ENCODE data around the gene IQGAP2.

The IQGAP2 gene

DNA sequence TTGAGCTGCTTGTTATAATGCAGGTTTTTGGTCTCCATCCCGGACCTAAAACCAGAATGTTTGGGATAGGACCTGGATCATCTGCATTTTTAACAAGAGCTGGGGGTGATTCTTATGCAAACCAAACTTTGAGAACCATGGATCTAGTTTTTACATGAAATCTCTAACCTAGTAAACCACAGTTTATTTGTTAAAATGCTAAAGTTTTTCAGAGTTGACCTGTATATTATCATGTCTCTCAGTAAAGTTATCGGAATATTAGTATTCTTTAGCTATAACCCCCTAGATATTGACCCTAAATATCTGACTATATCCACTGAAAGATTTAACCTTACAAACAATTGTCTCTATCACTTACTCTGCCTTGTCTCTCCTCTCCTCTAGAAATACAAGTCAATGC, 341.5 kb downstream of the IQGAP2 start:
- no peaks in the 10 kb centered on the region for H3K36me3 ChIP-seq (ENCODE audit: control insufficient read depth, insufficient read depth, low read length)
- no peaks in the 10 kb centered on the region for H3K9me3 ChIP-seq (ENCODE audit: control insufficient read depth, low read length)
- no peaks in the 10 kb centered on the region for H3K4me1 ChIP-seq (ENCODE audit: control insufficient read depth, insufficient read depth, low read length)
- H3K27me3 ChIP-seq (ENCODE audit: control insufficient read depth, insufficient read depth, low read length), result no peaks in the 10 kb centered on the region
- H3K9ac ChIP-seq (ENCODE audit: low read length), result no peak overlapping the region
- H3K4me3 ChIP-seq (ENCODE audit: low read length), result no peak overlapping the region

DNA sequence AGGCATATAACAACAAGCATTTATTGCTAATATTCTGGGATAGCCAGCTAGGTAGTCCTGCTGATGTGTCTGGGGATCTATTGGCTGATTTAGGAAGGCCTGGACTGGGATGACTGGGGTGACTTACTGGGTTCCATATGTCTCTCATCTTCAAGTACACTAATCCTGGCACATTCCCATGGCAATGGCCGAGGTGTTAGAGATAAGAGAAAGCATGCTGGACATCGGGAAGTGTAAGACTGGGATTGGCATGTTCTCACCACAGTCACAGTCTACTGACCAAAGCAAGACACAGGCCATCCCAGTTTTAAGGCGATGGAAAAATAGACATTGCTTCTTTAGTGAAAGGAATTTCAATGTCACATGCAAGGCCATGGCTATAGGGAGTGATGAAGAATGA, 342.6 kb downstream of the IQGAP2 start:
- Histone ChIP-seq H3K36me3 (ENCODE audit: control insufficient read depth, insufficient read depth, low read length) (no peaks in the 10 kb centered on the region), H3K9me3 (ENCODE audit: control insufficient read depth, low read length) (no peaks in the 10 kb centered on the region), H3K4me1 (ENCODE audit: control insufficient read depth, insufficient read depth, low read length) (no peaks in the 10 kb centered on the region), H3K27me3 (ENCODE audit: control insufficient read depth, insufficient read depth, low read length) (no peaks in the 10 kb centered on the region), H3K4me3 (ENCODE audit: low read length) (no peak overlapping the region), H3K9ac (ENCODE audit: low read length) (no peak overlapping the region)

DNA sequence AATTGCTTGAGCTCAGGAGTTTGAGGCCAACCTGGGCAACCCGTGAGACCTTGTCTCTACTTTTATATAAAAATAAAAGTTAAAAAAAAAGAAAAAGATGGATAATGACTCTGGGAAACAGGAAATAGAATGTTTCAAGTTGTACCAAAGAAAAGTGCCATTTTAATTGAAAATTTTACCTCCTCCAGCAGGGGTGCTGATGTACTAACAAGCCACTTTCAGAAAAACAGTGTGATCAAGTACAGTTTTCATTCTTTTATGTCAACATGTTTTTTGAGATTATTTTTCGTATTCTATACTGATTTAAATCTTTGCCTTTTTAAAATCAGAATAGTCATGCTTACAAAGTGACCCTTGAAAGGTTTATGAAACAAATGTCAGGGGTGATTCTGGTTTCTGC, 343.6 kb downstream of the IQGAP2 start:
- H3K36me3 ChIP-seq (ENCODE audit: control insufficient read depth, insufficient read depth, low read length), result no peaks in the 10 kb centered on the region
- H3K27me3 ChIP-seq (ENCODE audit: control insufficient read depth, insufficient read depth, low read length), result no peaks in the 10 kb centered on the region
- no peak overlapping the region for H3K4me3 ChIP-seq (ENCODE audit: low read length)
- no peak overlapping the region for H3K9ac ChIP-seq (ENCODE audit: low read length)
- no peaks in the 10 kb centered on the region for H3K4me1 ChIP-seq (ENCODE audit: control insufficient read depth, insufficient read depth, low read length)
- no peaks in the 10 kb centered on the region for H3K9me3 ChIP-seq (ENCODE audit: control insufficient read depth, low read length)

DNA sequence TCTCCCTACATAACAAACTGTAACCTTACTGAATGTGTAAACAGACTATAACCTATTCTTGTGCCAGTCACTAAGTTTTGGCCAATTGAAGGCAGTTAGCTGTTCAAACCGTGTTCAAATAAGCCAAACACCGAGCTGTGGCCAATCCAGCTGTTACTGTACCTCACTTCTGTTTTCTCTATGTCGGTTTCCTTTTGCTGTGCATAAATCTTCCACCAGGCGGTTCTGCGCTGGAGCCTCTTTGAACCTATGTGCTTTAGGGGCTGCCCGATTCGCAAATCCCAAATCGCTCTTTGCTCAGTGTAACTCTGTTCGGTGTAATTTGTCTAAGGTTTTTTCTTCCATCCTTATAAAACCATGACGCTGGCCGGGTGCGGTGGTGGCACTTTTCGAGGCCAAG, 344.6 kb downstream of the IQGAP2 start:
- no peaks in the 10 kb centered on the region for H3K27me3 ChIP-seq (ENCODE audit: control insufficient read depth, insufficient read depth, low read length)
- no peaks in the 10 kb centered on the region for H3K4me1 ChIP-seq (ENCODE audit: control insufficient read depth, insufficient read depth, low read length)
- no peaks in the 10 kb centered on the region for H3K9me3 ChIP-seq (ENCODE audit: control insufficient read depth, low read length)
- no peak overlapping the region for H3K4me3 ChIP-seq (ENCODE audit: low read length)
- no peaks in the 10 kb centered on the region for H3K36me3 ChIP-seq (ENCODE audit: control insufficient read depth, insufficient read depth, low read length)
- no peak overlapping the region for H3K9ac ChIP-seq (ENCODE audit: low read length)

DNA sequence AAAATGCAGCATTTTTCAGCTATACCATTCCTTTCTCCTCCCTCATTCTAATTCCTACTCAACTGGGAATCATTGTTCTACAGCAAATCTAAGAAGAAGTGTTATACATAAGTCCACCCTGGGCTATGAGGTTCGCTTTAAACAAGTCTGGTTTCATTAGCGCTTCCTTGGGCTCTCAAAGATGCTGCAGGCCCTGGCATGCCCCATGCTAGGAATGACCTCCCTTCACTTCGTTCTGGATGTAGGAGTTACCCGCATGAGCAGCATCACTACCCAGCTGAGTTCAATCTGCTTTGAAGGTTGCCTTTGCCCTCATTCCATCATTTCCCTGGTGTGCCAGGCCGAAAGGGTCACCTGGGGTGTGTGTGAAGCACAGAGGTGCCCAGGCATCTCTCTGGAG, 348.2 kb downstream of the IQGAP2 start:
- Histone ChIP-seq H3K27me3 (ENCODE audit: control insufficient read depth, insufficient read depth, low read length) (no peaks in the 10 kb centered on the region), H3K9ac (ENCODE audit: low read length) (no peak overlapping the region), H3K9me3 (ENCODE audit: control insufficient read depth, low read length) (no peaks in the 10 kb centered on the region), H3K4me1 (ENCODE audit: control insufficient read depth, insufficient read depth, low read length) (peaks cover 8% of the 10 kb centered on the region), H3K4me3 (ENCODE audit: low read length) (no peak overlapping the region), H3K36me3 (ENCODE audit: control insufficient read depth, insufficient read depth, low read length) (no peaks in the 10 kb centered on the region)

DNA sequence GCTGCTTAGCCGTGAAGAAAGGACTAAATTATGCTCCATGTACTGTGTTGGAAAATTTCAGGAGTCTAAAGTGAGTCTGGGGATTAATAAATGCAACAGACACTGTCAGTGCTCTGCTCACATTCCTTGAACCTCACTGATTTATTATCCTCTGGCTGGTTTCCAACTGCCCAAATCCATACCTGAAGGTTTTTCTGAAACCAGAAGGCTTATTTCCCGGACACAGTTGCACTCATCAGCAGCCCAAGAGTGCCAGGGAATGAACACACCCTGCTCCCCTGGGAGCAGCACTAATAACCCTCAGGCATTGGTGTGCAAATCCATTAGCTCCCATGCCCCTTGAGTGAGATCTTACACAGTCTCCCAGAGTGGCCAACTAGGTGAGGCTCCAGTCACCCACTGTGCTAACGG, 351.6 kb downstream of the IQGAP2 start:
- H3K9me3 ChIP-seq (ENCODE audit: control insufficient read depth, low read length), result no peaks in the 10 kb centered on the region
- no peak overlapping the region for H3K4me3 ChIP-seq (ENCODE audit: low read length)
- no peaks in the 10 kb centered on the region for H3K36me3 ChIP-seq (ENCODE audit: control insufficient read depth, insufficient read depth, low read length)
- H3K27me3 ChIP-seq (ENCODE audit: control insufficient read depth, insufficient read depth, low read length), result no peaks in the 10 kb centered on the region
- H3K4me1 ChIP-seq (ENCODE audit: control insufficient read depth, insufficient read depth, low read length), result peaks cover 10% of the 10 kb centered on the region
- no peak overlapping the region for H3K9ac ChIP-seq (ENCODE audit: low read length)

DNA sequence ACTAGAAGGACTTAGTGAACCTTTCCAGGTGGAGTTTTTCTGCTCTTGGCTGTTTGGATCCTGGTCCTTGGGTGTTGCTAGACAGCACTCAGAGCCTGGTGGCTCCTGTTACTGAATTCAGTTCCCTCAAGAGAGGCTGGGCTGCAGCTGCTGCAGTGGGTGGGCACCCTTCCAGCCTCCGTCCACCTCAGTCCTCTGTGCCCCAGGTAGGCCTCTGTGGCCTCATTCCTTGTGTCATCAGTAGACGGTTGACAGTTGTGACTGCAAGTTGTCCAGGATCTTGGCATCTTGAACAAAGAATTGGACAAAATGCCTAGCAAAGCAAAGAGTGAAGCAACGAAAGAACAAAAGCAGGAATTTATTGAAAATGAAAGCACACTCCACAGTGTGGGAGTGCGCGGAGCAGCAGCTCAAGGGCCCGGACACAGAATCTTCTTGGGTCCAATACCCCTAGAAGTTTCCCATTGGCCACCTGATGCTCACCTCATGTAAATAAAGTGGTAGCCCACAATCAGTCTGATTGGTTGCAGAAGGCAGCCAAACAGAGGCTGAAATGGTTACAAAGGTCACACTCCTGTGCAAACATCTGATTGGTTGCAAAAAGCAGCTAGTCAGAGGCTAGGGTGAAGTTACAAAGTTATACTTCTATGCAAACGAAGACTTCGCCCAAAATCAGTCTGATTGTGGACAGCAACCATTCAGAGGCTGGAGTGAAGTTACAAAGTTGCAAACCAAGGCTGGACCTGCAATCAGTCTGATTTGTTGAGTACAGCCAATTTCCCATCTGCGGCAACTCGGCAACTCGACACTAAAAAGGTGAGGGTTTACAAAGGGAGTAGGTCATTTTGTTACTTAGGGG, 352.9 kb downstream of the IQGAP2 start:
- peaks cover 10% of the 10 kb centered on the region for H3K4me1 ChIP-seq (ENCODE audit: control insufficient read depth, insufficient read depth, low read length)
- H3K36me3 ChIP-seq (ENCODE audit: control insufficient read depth, insufficient read depth, low read length), result no peaks in the 10 kb centered on the region
- no peaks in the 10 kb centered on the region for H3K27me3 ChIP-seq (ENCODE audit: control insufficient read depth, insufficient read depth, low read length)
- H3K4me3 ChIP-seq (ENCODE audit: low read length), result no peak overlapping the region
- no peak overlapping the region for H3K9ac ChIP-seq (ENCODE audit: low read length)
- no peaks in the 10 kb centered on the region for H3K9me3 ChIP-seq (ENCODE audit: control insufficient read depth, low read length)

DNA sequence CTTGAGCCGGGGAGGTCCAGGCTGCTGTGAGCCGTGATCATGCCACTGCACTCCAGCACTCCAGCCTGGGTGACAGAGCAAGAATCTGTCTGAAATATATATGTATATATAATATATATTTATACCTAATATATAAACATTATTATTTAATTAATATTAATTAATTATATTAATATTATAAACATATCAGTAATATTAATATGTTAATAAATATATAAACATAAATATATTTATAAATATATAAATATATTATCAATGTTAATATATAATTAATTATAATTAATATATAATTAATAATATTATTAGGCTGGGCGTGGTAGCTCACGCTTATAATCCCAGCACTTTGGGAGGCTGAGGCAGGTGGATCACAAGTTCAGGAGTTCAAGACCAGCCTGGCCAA, 354.0 kb downstream of the IQGAP2 start:
- Histone ChIP-seq H3K27me3 (ENCODE audit: control insufficient read depth, insufficient read depth, low read length) (no peaks in the 10 kb centered on the region), H3K9ac (ENCODE audit: low read length) (no peak overlapping the region), H3K36me3 (ENCODE audit: control insufficient read depth, insufficient read depth, low read length) (no peaks in the 10 kb centered on the region), H3K4me3 (ENCODE audit: low read length) (no peak overlapping the region), H3K9me3 (ENCODE audit: control insufficient read depth, low read length) (no peaks in the 10 kb centered on the region), H3K4me1 (ENCODE audit: control insufficient read depth, insufficient read depth, low read length) (peaks cover 10% of the 10 kb centered on the region)
